ENCODE data around the gene ADCY3.

Gene ADCY3

GRCh38 chr2:24779116-24779515 is 140.9 kb downstream of the ADCY3 start:
- Mint-ChIP-seq H3K9me3 (no peaks in the 10 kb centered on the region), H3K27me3 (peaks cover 8% of the 10 kb centered on the region), H3K4me3 (no peak overlapping the region), H3K4me1 (no peaks in the 10 kb centered on the region), H3K36me3 (ENCODE audit: low read depth) (no peaks in the 10 kb centered on the region), H3K27ac (no peak overlapping the region)
- no peak for ATAC-seq
- DNase-seq = no peak

GRCh38 chr2:24774373-24774772 is 145.7 kb downstream of the ADCY3 start:
- H3K36me3 Mint-ChIP-seq (ENCODE audit: low read depth) = peaks cover 6% of the 10 kb centered on the region
- H3K9me3 Mint-ChIP-seq = no peaks in the 10 kb centered on the region
- no peaks in the 10 kb centered on the region for H3K4me1 Mint-ChIP-seq
- no peak overlapping the region for H3K27ac Mint-ChIP-seq
- ATAC-seq (no peak), DNase-seq (no peak)
- H3K4me3 Mint-ChIP-seq = no peak overlapping the region
- peaks cover 2% of the 10 kb centered on the region for H3K27me3 Mint-ChIP-seq

- no peak overlapping the region for H3K4me3 Mint-ChIP-seq
- ATAC-seq = no peak
- H3K4me1 Mint-ChIP-seq = no peaks in the 10 kb centered on the region
- no peak for DNase-seq
- no peak overlapping the region for H3K27ac Mint-ChIP-seq
- H3K27me3 Mint-ChIP-seq = no peaks in the 10 kb centered on the region
- no peaks in the 10 kb centered on the region for H3K9me3 Mint-ChIP-seq
- peaks cover 8% of the 10 kb centered on the region for H3K36me3 Mint-ChIP-seq (ENCODE audit: low read depth)
These were observed 148.1 kb downstream of the ADCY3 start for GRCh38 chr2:24771764-24772586.

- H3K4me1 Mint-ChIP-seq = peaks cover 8% of the 10 kb centered on the region
These were observed 149.0 kb downstream of the ADCY3 start for GRCh38 chr2:24771061-24771460.

More at GRCh38 chr2:24771061-24771460, 149.0 kb downstream of the ADCY3 start:
- Mint-ChIP-seq H3K27me3 (no peaks in the 10 kb centered on the region), H3K36me3 (ENCODE audit: low read depth) (peaks cover 8% of the 10 kb centered on the region), H3K9me3 (no peaks in the 10 kb centered on the region), H3K4me3 (no peak overlapping the region), H3K27ac (no peak overlapping the region)
- DNase-seq = no peak
- ATAC-seq = no peak
